B cell (primary cell): ENCODE measurements around the gene OR6K6. TPM values are rescaled to one million over a fixed set of nuclear protein-coding genes. Genes with fewer than 3 reads are reported as not detected.

Experiments
- ATAC-seq: fragments of 200-7000 bp; cut with Tn5 transposase; one replicate; pipeline ENCODE4 v1.10.0; 2021; ENCODE audit warnings: low read depth, mild to moderate bottlenecking, moderate number of reproducible peaks, moderate library complexity
- CTCF ChIA-PET: fragments of 350-600 bp; sonication (Branson Sonifier 250); formaldehyde crosslinking; loops from one replicate; lab custom pipeline; 2021; ENCODE audit warnings: antibody characterized with exemption, inconsistent platforms; lab: Charles Lee
- POLR2A ChIA-PET: fragments of 350-600 bp; sonication (Branson Sonifier 250); formaldehyde crosslinking; loops from one replicate; lab custom pipeline; 2021; ENCODE audit warnings: antibody characterized with exemption; lab: Charles Lee
- DNase-seq: peaks from one replicate; pipeline ENCODE4 v3.0.0; 2013
- H2AFZ ChIP-seq: 2 replicates; pipeline ENCODE4 v1.6.1; 2012; ENCODE audit warnings: mild to moderate bottlenecking, low read depth, low read length; ENCODE audit not compliant: insufficient read depth, poor library complexity, severe bottlenecking
- H3K27ac ChIP-seq, 2 donors: 1 replicate in 1 of 2; 2 replicates in 1 of 2; pipeline ENCODE4 v1.5.1; 2012 to 2013; ENCODE audit warnings: low read length in 2 of 2, mild to moderate bottlenecking in 2 of 2, moderate library complexity in 1 of 2
- H3K27me3 ChIP-seq, 4 experiments: fragments of 200-600 bp in 1 of 4; sonication (generic) in 1 of 4; replicated peaks in 1 of 4; 1 replicate in 2 of 4; 2 replicates in 2 of 4; pipeline versions ENCODE4 v1.6.1 to v1.7.0; 2013 to 2016; ENCODE audit warnings: low read length in 3 of 4, mild to moderate bottlenecking in 2 of 4, mixed read lengths in 1 of 4, moderate library complexity in 1 of 4; ENCODE audit not compliant: insufficient read depth in 4 of 4, control insufficient read depth in 3 of 4; ENCODE audit errors: control extremely low read depth in 1 of 4
- H3K36me3 ChIP-seq, 2 experiments: replicated peaks in 1 of 2; 1 replicate in 1 of 2; 2 replicates in 1 of 2; pipeline versions ENCODE4 v1.6.1 to v1.7.1; 2013; ENCODE audit warnings: low read length in 1 of 2; ENCODE audit not compliant: insufficient read depth in 2 of 2, control insufficient read depth in 1 of 2; ENCODE audit errors: control extremely low read depth in 1 of 2, extremely low read depth in 1 of 2
- H3K4me1 ChIP-seq, 2 donors: fragments of 200-600 bp in 1 of 2; sonication (generic) in 1 of 2; 1 replicate in 1 of 2; 2 replicates in 1 of 2; pipeline versions ENCODE4 v1.5.1 to v1.6.1; 2013 to 2017; ENCODE audit warnings: low read length in 2 of 2; ENCODE audit not compliant: control insufficient read depth in 2 of 2, insufficient read depth in 2 of 2
- H3K4me2 ChIP-seq: replicated peaks from 2 replicates; pipeline ENCODE3; 2012; ENCODE audit warnings: mild to moderate bottlenecking, low read depth, low read length; ENCODE audit not compliant: poor library complexity, severe bottlenecking
- H3K4me3 ChIP-seq, 5 experiments: fragments of 200-600 bp in 1 of 5; sonication (generic) in 1 of 5; 1 replicate in 3 of 5; 2 replicates in 2 of 5; pipeline versions ENCODE4 v1.5.1 to v1.7.0; 2011 to 2016; ENCODE audit warnings: low read length in 4 of 5, mild to moderate bottlenecking in 4 of 5, low read depth in 2 of 5, control low read depth in 1 of 5, moderate library complexity in 1 of 5; ENCODE audit not compliant: insufficient read depth in 1 of 5; ENCODE audit errors: control extremely low read depth in 1 of 5, extremely low read depth in 1 of 5
- H3K79me2 ChIP-seq: fragments of 200-600 bp; sonication (generic); one replicate; pipeline ENCODE4 v1.6.0; 2016; ENCODE audit warnings: low read length; ENCODE audit not compliant: control insufficient read depth, insufficient read depth
- H3K9ac ChIP-seq: fragments of 200-600 bp; sonication (generic); 2 replicates; pipeline ENCODE4 v1.6.1; 2017; ENCODE audit warnings: mild to moderate bottlenecking, low read length, moderate library complexity
- H3K9me3 ChIP-seq, 3 donors: one replicate each; pipeline versions ENCODE4 v1.6.1 to v1.7.1; 2013; ENCODE audit warnings: low read length in 2 of 3; ENCODE audit not compliant: control insufficient read depth in 2 of 3, insufficient read depth in 1 of 3; ENCODE audit errors: control extremely low read depth in 1 of 3
- H4K20me1 ChIP-seq: 2 replicates; pipeline ENCODE4 v1.6.0; 2012; ENCODE audit warnings: mild to moderate bottlenecking, low read length; ENCODE audit not compliant: insufficient read depth, control insufficient read depth, poor library complexity, severe bottlenecking
- H3K27ac Mint-ChIP-seq: one replicate; pipeline ENCODE4 v1.8.0; 2021; ENCODE audit warnings: mixed read lengths
- H3K27me3 Mint-ChIP-seq: one replicate; pipeline ENCODE4 v1.8.0; 2021; ENCODE audit warnings: mixed read lengths
- H3K4me1 Mint-ChIP-seq: one replicate; pipeline ENCODE4 v1.8.0; 2021; ENCODE audit warnings: mixed read lengths
- H3K4me3 Mint-ChIP-seq: one replicate; pipeline ENCODE4 v1.8.0; 2021; ENCODE audit warnings: mixed read lengths
- H3K9me3 Mint-ChIP-seq: one replicate; pipeline ENCODE4 v1.8.0; 2022; ENCODE audit warnings: mixed read lengths; ENCODE audit not compliant: insufficient read depth
- EZH2 ChIP-seq: IDR thresholded peaks from 2 replicates; pipeline ENCODE4 v1.6.1; 2012; ENCODE audit warnings: borderline replicate concordance, low read depth, mild to moderate bottlenecking, moderate library complexity, low read length; ENCODE audit not compliant: insufficient read depth, poor library complexity, severe bottlenecking
- WGBS: methylation state at CpG from one replicate; pipeline ENCODE4 v1.1.5; 2013; ENCODE audit warnings: missing lambda C conversion rate; ENCODE audit not compliant: insufficient coverage; 5-methylcytosine and 5-hydroxymethylcytosine counted together
- intact Hi-C: fragments of 100-400 bp; cut with micrococcal nuclease; formaldehyde crosslinking; loops from one replicate; pipeline ENCODE4 v1.10.0; 2022
- polyA plus RNA-seq: library from polyadenylated mRNA; depleted of rRNA; stranded (reverse); fragments of >200 nt; gene quantifications from 2 replicates; pipeline ENCODE4 v1.2.3, GENCODE V29; 2012
- total RNA-seq, 2 donors: library from RNA; stranded (reverse); fragments of 120-200 nt in 1 of 2; gene quantifications; 1 replicate in 1 of 2; 2 replicates in 1 of 2; pipeline versions ENCODE4 v1.2.3 to v1.2.4, GENCODE V29; 2013 to 2022
- TF ChIP-seq, protein P1 (sequence below): fragments of 200-600 bp; IDR thresholded peaks from one replicate; pipeline ENCODE4 v1.8.0; 2022; ENCODE audit warnings: antibody characterized with exemption, mild to moderate bottlenecking

The OR6K6 gene
- total and polyA plus RNA-seq, 2 donors (not counting 1 experiment from before 2014, with no cell fraction given): not detected

- Mint-ChIP-seq H3K27ac (no peak overlapping the region), H3K27me3 (peaks cover 25% of the 10 kb centered on the region), H3K4me3 (no peak overlapping the region), H3K9me3 (no peaks in the 10 kb centered on the region), H3K4me1 (no peaks in the 10 kb centered on the region)
- Histone ChIP-seq H3K36me3 (no peaks in the 10 kb centered on the region), H3K27ac (no peak overlapping the region), H3K9me3 (peaks cover 0 to 1% (median 0%) of the 10 kb centered on the region in 3 donors), H3K4me1 (no peaks in the 10 kb centered on the region), H3K9ac (no peak overlapping the region), H3K27me3 (peaks cover 0 to 11% (median 0%) of the 10 kb centered on the region in 4 experiments), H3K79me2 (no peaks in the 10 kb centered on the region), H2AFZ (no peak overlapping the region), H3K4me2 (no peak overlapping the region), H3K4me3 (no peak overlapping the region), H4K20me1 (no peaks in the 10 kb centered on the region)
- ATAC-seq: no peak
- 86% methylated on average over 1 of the region's 4 CpGs for WGBS
- TF ChIP-seq, protein P1, sequence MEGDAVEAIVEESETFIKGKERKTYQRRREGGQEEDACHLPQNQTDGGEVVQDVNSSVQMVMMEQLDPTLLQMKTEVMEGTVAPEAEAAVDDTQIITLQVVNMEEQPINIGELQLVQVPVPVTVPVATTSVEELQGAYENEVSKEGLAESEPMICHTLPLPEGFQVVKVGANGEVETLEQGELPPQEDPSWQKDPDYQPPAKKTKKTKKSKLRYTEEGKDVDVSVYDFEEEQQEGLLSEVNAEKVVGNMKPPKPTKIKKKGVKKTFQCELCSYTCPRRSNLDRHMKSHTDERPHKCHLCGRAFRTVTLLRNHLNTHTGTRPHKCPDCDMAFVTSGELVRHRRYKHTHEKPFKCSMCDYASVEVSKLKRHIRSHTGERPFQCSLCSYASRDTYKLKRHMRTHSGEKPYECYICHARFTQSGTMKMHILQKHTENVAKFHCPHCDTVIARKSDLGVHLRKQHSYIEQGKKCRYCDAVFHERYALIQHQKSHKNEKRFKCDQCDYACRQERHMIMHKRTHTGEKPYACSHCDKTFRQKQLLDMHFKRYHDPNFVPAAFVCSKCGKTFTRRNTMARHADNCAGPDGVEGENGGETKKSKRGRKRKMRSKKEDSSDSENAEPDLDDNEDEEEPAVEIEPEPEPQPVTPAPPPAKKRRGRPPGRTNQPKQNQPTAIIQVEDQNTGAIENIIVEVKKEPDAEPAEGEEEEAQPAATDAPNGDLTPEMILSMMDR: no peak
- no peak for TF ChIP-seq EZH2
- DNase-seq: no peak
- CTCF ChIA-PET: no interaction called here
- POLR2A ChIA-PET: no interaction called here
- intact Hi-C loops: no loop called here
Observed at GRCh38 chr1:158711098-158711497, 43.4 kb upstream of the OR6K6 start.

- Histone ChIP-seq H3K79me2 (no peaks in the 10 kb centered on the region), H3K4me1 (no peaks in the 10 kb centered on the region), H3K4me3 (no peak overlapping the region), H4K20me1 (no peaks in the 10 kb centered on the region), H3K9ac (no peak overlapping the region), H3K4me2 (no peak overlapping the region), H3K9me3 (peaks cover 0 to 1% (median 0%) of the 10 kb centered on the region in 3 donors), H3K27ac (no peak overlapping the region), H3K36me3 (no peaks in the 10 kb centered on the region), H3K27me3 (peaks cover 0 to 13% (median 0%) of the 10 kb centered on the region in 4 experiments), H2AFZ (no peak overlapping the region)
- ATAC-seq (no peak), DNase-seq (no peak)
- WGBS: no CpG with 5 or more reads among the region's 1 CpG
- ChIA-PET CTCF (no interaction called here), POLR2A (no interaction called here)
- intact Hi-C loops: no loop called here
- no peak for TF ChIP-seq EZH2
- TF ChIP-seq, protein P1: no peak
- peaks cover 33% of the 10 kb centered on the region for H3K27me3 Mint-ChIP-seq
- no peak overlapping the region for H3K27ac Mint-ChIP-seq
- no peak overlapping the region for H3K4me3 Mint-ChIP-seq
- H3K4me1 Mint-ChIP-seq: no peaks in the 10 kb centered on the region
- H3K9me3 Mint-ChIP-seq: no peaks in the 10 kb centered on the region
Observed at GRCh38 chr1:158714754-158715153, 39.8 kb upstream of the OR6K6 start.
